HTERT RPE-1 (cell line): ENCODE data around the gene F3.

Source experiments
- in situ Hi-C: fragments of 300-500 bp; cut with MboI; formaldehyde crosslinking; loops from 4 replicates; pipeline ENCODE4 v1.14.3; 2020; ENCODE audit warnings: low sequenced_read_pairs

F3 gene

GRCh38 chr1:94530373-94530878, 11.1 kb downstream of the F3 start:
- in situ Hi-C loops = loop anchor here (25.0 kb wide), 1 partner anchor 282 kb away; the partner anchor contains the start of gene SLC44A3

- in situ Hi-C loops = loop anchor here (25.0 kb wide), 1 partner anchor 283 kb away; the partner anchor contains the start of gene SLC44A3
Measured at GRCh38 chr1:94529416-94529815, 12.1 kb downstream of the F3 start.

GRCh38 chr1:94528826-94529225, 12.7 kb downstream of the F3 start:
- in situ Hi-C loops = loop anchor here (25.0 kb wide), 1 partner anchor 283 kb away; the partner anchor contains the start of gene SLC44A3

GRCh38 chr1:94528299-94528698, 13.3 kb downstream of the F3 start:
- in situ Hi-C loops = loop anchor here (25.0 kb wide), 1 partner anchor 284 kb away; the partner anchor contains the start of gene SLC44A3

GRCh38 chr1:94527447-94528031, 14.0 kb downstream of the F3 start:
- in situ Hi-C loops = loop anchor here (25.0 kb wide), 1 partner anchor 285 kb away; the partner anchor contains the start of gene SLC44A3

GRCh38 chr1:94526152-94526980, 15.2 kb downstream of the F3 start:
- in situ Hi-C loops = loop anchor here (25.0 kb wide), 1 partner anchor 286 kb away; the partner anchor contains the start of gene SLC44A3

- in situ Hi-C loops = no loop called here
Measured at GRCh38 chr1:94524531-94524930, 17.0 kb downstream of the F3 start.

GRCh38 chr1:94522304-94522703, 19.3 kb downstream of the F3 start:
- in situ Hi-C loops = no loop called here

GRCh38 chr1:94519351-94519750, 22.2 kb downstream of the F3 start:
- in situ Hi-C loops = no loop called here

GRCh38 chr1:94515296-94515947, 26.1 kb downstream of the F3 start:
- in situ Hi-C loops = no loop called here

- in situ Hi-C loops = no loop called here
Measured at GRCh38 chr1:94514095-94514727, 27.3 kb downstream of the F3 start.

GRCh38 chr1:94512816-94513215, 28.7 kb downstream of the F3 start:
- in situ Hi-C loops = no loop called here

GRCh38 chr1:94504601-94505000, 37.0 kb downstream of the F3 start:
- in situ Hi-C loops = no loop called here

- in situ Hi-C loops = no loop called here
Measured at GRCh38 chr1:94503153-94503552, 38.4 kb downstream of the F3 start.

- in situ Hi-C loops = no loop called here
Measured at GRCh38 chr1:94501935-94502334, 39.6 kb downstream of the F3 start.

- in situ Hi-C loops = no loop called here
Measured at GRCh38 chr1:94501426-94501825, 40.1 kb downstream of the F3 start.

- in situ Hi-C loops = no loop called here
Measured at GRCh38 chr1:94496076-94496755, 45.3 kb downstream of the F3 start.

GRCh38 chr1:94490556-94490955, 51.0 kb downstream of the F3 start:
- in situ Hi-C loops = no loop called here

GRCh38 chr1:94486990-94487389, 54.6 kb downstream of the F3 start:
- in situ Hi-C loops = no loop called here

GRCh38 chr1:94481473-94481933, 60.1 kb downstream of the F3 start:
- in situ Hi-C loops = no loop called here
